Adrenal gland (tissue), 5 donors: ENCODE measurements around the gene PLAAT5.

ENCODE experiments used
- CTCF ChIP-seq, 6 experiments: fragments of 450-650 bp in 4 of 6; fragments of 200-600 bp in 2 of 6; sonication (generic) in 1 of 6; IDR thresholded peaks; 1 replicate in 5 of 6; 2 replicates in 1 of 6; pipeline versions ENCODE4 v1.5.1 to v1.8.0; 2016 to 2021; ENCODE audit warnings: antibody characterized with exemption in 6 of 6, mild to moderate bottlenecking in 2 of 6, moderate library complexity in 1 of 6
- POLR2A ChIP-seq, 2 donors: fragments of 450-650 bp; IDR thresholded peaks; one replicate each; pipeline ENCODE4 v1.6.1; 2017; ENCODE audit warnings: antibody characterized with exemption in 2 of 2, mild to moderate bottlenecking in 2 of 2, moderate library complexity in 1 of 2
- donor health status: DM: no; HTN: no; CAD: no.

DNA sequence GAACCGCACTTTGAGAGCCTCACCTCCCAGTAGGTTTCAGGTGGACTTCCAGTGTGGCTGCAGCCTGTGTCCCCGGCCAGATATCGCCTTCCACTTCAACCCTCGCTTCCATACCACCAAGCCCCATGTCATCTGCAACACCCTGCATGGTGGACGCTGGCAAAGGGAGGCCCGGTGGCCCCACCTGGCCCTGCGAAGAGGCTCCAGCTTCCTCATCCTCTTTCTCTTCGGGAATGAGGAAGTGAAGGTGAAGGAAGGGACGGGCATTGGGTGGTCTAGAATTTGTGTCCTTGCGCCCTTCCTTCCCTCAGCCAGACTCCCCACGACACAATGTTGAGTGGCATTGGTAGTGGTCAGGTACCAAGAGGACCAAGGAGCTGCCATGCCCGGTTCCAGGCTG, 17.8 kb upstream of the PLAAT5 start:
- no peak for TF ChIP-seq CTCF (IDR thresholded peaks at IDR 0.05)
- TF ChIP-seq POLR2A (IDR thresholded peaks at IDR 0.05) = no peak
